ENCODE data around the gene ZNF474. TPM values are rescaled to one million over a fixed set of nuclear protein-coding genes. Genes with fewer than 3 reads are reported as not detected.

ZNF474 gene
- total RNA-seq, 1 experiment from 2014 or later, result not detected

- ChIA-PET CTCF (no interaction called here), POLR2A (ENCODE audit: low non-redundant PET) (no interaction called here)
- DNase-seq (ENCODE audit: low spot score), result no peak
- Histone ChIP-seq H3K4me3 (ENCODE audit: low read depth, low read length, poor library complexity, severe bottlenecking) (no peak overlapping the region), H3K9me3 (ENCODE audit: low read depth, low read length, poor library complexity, severe bottlenecking) (no peaks in the 10 kb centered on the region), H3K27ac (ENCODE audit: low read depth, low read length, poor library complexity, severe bottlenecking) (no peak overlapping the region), H3K4me1 (ENCODE audit: insufficient read depth, low read length, poor library complexity, severe bottlenecking) (peaks cover 8% of the 10 kb centered on the region), H3K36me3 (ENCODE audit: insufficient read depth, low read length, poor library complexity, severe bottlenecking) (no peaks in the 10 kb centered on the region), H3K27me3 (replicated peaks; ENCODE audit: insufficient read depth, low read depth, low read length, poor library complexity) (no peaks in the 10 kb centered on the region)
- no TSS peak for BruUV-seq (replicated peaks)
- intact Hi-C loops (cut with micrococcal nuclease; ENCODE audit: unreplicated experiment), result no loop called here
- TF ChIP-seq CTCF (conservative IDR thresholded peaks at IDR 0.05; ENCODE audit: low read depth, low read length) (no peak), EZH2 (IDR thresholded peaks at IDR 0.05; ENCODE audit: borderline replicate concordance, low read depth, low read length, poor library complexity, severe bottlenecking) (no peak)
Observed at GRCh38 chr5:122099060-122099790, 30.1 kb upstream of the ZNF474 start.

- ChIA-PET POLR2A (ENCODE audit: low non-redundant PET) (no interaction called here), CTCF (interaction anchor here (1.0 to 1.8 kb wide), 3 partner anchors 24 to 132 kb away, joined by 3 to 6 read pairs (median 3); no protein-coding TSS in a partner anchor)
- no peak overlapping the region for H3K27ac ChIP-seq (ENCODE audit: low read depth, low read length, poor library complexity, severe bottlenecking)
- no peak overlapping the region for H3K4me3 ChIP-seq (ENCODE audit: low read depth, low read length, poor library complexity, severe bottlenecking)
- H3K9me3 ChIP-seq (ENCODE audit: low read depth, low read length, poor library complexity, severe bottlenecking), result no peaks in the 10 kb centered on the region
- peaks cover 8% of the 10 kb centered on the region for H3K4me1 ChIP-seq (ENCODE audit: insufficient read depth, low read length, poor library complexity, severe bottlenecking)
- TF ChIP-seq CTCF (conservative IDR thresholded peaks at IDR 0.05; ENCODE audit: low read depth, low read length) (peak; percentile 68), EZH2 (IDR thresholded peaks at IDR 0.05; ENCODE audit: borderline replicate concordance, low read depth, low read length, poor library complexity, severe bottlenecking) (no peak)
- intact Hi-C loops (cut with micrococcal nuclease; ENCODE audit: unreplicated experiment), result loop anchor here (1.0 kb wide), 1 partner anchor 134 kb away; no protein-coding TSS in a partner anchor
- BruUV-seq (replicated peaks), result no TSS peak
- no peaks in the 10 kb centered on the region for H3K36me3 ChIP-seq (ENCODE audit: insufficient read depth, low read length, poor library complexity, severe bottlenecking)
- DNase-seq (ENCODE audit: low spot score), result peak; percentile 80
- no peaks in the 10 kb centered on the region for H3K27me3 ChIP-seq (replicated peaks; ENCODE audit: insufficient read depth, low read depth, low read length, poor library complexity)
Observed at GRCh38 chr5:122101636-122102285, 27.6 kb upstream of the ZNF474 start.

GRCh38 chr5:122102825-122103224 is 26.5 kb upstream of the ZNF474 start:
- H3K36me3 ChIP-seq (ENCODE audit: insufficient read depth, low read length, poor library complexity, severe bottlenecking), result no peaks in the 10 kb centered on the region
- peak overlapping the region; percentile 42 for H3K27ac ChIP-seq (ENCODE audit: low read depth, low read length, poor library complexity, severe bottlenecking)
- intact Hi-C loops (cut with micrococcal nuclease; ENCODE audit: unreplicated experiment), result no loop called here
- no peak for TF ChIP-seq CTCF (conservative IDR thresholded peaks at IDR 0.05; ENCODE audit: low read depth, low read length)
- TF ChIP-seq EZH2 (IDR thresholded peaks at IDR 0.05; ENCODE audit: borderline replicate concordance, low read depth, low read length, poor library complexity, severe bottlenecking), result no peak
- peak; percentile 60 for DNase-seq (ENCODE audit: low spot score)
- ChIA-PET POLR2A (ENCODE audit: low non-redundant PET) (no interaction called here), CTCF (interaction anchor here (0.9 to 1.8 kb wide), 3 partner anchors 11 to 133 kb away, joined by 3 to 6 read pairs (median 3); no protein-coding TSS in a partner anchor)
- no TSS peak for BruUV-seq (replicated peaks)
- H3K27me3 ChIP-seq (replicated peaks; ENCODE audit: insufficient read depth, low read depth, low read length, poor library complexity), result no peaks in the 10 kb centered on the region
- peaks cover 8% of the 10 kb centered on the region for H3K4me1 ChIP-seq (ENCODE audit: insufficient read depth, low read length, poor library complexity, severe bottlenecking)
- H3K4me3 ChIP-seq (ENCODE audit: low read depth, low read length, poor library complexity, severe bottlenecking), result no peak overlapping the region
- H3K9me3 ChIP-seq (ENCODE audit: low read depth, low read length, poor library complexity, severe bottlenecking), result no peaks in the 10 kb centered on the region

All from A673 (cell line).